ENCODE data around the gene TRRAP.

The TRRAP gene

DNA sequence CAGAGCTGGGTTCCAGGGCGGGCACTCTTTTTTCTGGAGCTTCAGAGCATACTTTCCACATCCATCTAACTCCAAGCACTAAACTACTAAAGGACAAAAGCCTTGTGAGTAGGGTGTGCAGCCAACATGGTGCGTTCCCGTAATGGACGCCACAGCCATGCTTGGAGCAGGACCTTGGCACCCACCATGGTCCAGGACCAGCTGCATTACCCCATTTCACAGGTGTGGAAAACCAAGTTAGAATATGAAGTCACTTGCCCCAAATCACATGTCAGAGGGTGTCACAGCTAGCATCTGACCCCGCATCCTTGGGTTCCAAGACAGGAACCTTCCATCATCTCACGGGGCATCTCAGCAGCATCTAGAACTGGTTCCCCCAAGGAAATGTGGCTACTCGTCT lies 153.2 kb downstream of the TRRAP start:
- TF ChIP-seq, protein P1, sequence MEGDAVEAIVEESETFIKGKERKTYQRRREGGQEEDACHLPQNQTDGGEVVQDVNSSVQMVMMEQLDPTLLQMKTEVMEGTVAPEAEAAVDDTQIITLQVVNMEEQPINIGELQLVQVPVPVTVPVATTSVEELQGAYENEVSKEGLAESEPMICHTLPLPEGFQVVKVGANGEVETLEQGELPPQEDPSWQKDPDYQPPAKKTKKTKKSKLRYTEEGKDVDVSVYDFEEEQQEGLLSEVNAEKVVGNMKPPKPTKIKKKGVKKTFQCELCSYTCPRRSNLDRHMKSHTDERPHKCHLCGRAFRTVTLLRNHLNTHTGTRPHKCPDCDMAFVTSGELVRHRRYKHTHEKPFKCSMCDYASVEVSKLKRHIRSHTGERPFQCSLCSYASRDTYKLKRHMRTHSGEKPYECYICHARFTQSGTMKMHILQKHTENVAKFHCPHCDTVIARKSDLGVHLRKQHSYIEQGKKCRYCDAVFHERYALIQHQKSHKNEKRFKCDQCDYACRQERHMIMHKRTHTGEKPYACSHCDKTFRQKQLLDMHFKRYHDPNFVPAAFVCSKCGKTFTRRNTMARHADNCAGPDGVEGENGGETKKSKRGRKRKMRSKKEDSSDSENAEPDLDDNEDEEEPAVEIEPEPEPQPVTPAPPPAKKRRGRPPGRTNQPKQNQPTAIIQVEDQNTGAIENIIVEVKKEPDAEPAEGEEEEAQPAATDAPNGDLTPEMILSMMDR (IDR thresholded peaks at IDR 0.05; ENCODE audit: low read depth, low read length): no peak
- no peak overlapping the region for H3K4me3 ChIP-seq (replicated peaks in 1 of 2; ENCODE audit: low read depth in 2 of 2, low read length in 2 of 2)
- no peak for DNase-seq (ENCODE audit: low read depth in 2 of 2)

DNA sequence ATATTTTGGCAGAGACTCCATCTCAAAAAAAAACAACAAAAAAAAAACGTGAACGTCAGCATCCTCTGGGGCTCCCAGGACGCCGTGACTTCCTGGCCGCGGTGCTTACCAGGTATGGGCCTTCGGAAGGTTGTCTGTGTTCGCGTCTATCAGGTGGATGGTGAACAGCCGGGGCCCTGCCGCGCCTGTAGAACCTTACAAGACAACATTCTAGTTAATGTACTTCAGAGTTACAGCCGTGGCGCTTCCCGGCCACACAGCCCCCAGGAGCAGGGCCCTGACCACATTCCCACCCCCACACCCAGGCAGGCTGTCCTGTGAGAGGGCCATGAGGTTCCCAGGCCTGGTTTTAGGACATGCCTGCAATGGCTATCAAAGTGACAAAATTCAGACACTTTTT lies 154.6 kb downstream of the TRRAP start:
- DNase-seq (ENCODE audit: low read depth in 2 of 2): no peak
- TF ChIP-seq, protein P1 (IDR thresholded peaks at IDR 0.05; ENCODE audit: low read depth, low read length): no peak
- H3K4me3 ChIP-seq (replicated peaks in 1 of 2; ENCODE audit: low read depth in 2 of 2, low read length in 2 of 2): no peak overlapping the region

DNA sequence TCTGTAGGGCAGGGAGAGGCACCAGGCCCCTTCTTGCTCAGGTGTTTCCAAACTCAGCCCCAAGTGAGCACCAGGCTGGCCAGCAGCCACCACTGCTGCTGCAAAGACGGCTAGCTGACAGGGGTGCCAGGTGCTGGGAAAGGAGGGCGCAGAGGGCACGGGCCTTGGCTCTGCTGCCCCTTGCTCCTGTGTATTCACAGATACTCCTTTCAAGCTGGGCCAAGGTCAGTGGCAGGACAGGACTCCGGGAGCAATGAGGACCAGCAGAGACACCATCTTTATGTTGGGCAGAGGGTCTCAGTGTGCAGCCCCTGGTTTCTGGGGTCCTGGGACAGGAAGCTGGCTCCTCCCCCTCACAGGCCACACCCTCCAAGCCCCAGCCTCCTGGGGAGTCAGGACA lies 155.4 kb downstream of the TRRAP start:
- DNase-seq (ENCODE audit: low read depth in 2 of 2): no peak
- TF ChIP-seq, protein P1 (IDR thresholded peaks at IDR 0.05; ENCODE audit: low read depth, low read length): no peak
- no peak overlapping the region for H3K4me3 ChIP-seq (replicated peaks in 1 of 2; ENCODE audit: low read depth in 2 of 2, low read length in 2 of 2)

DNA sequence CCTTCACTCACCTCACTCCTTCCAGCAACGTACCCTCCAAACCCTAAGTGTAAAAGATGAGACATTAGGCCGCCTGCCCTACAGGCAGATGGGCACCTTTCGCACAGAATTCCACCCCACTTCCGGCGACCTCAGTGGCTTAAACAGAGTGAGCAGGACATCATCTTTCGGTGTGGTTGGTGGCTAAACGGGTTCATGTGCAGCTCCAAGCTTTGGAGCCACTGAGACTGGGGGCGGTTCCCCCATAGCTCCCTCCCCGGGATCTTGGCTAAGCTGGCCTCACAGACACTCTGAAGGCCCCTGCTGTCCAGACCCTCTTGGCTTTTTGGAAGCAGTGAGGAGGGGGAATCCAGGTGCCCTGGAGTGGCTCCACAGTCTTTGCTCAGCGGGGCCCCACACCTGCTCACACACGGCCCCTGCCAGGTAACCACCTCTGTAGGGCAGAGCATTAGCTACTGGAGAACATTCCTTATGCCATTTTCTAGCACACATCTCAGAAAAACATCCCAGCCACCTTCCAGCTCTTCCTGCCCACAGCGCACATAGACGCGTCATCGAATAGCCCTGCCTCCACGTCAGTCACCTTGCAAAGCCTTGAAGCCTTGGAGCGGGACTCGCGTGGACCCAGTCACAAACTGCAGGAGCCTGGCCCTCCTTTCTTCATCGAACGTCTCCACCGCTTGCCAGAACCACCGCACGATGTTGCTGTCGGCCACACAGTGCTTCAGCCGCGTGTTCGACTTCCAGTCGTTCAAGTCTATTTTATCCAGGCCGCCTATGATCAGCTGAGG lies 156.8 kb downstream of the TRRAP start:
- TF ChIP-seq, protein P1 (IDR thresholded peaks at IDR 0.05; ENCODE audit: low read depth, low read length): no peak
- no peak for DNase-seq (ENCODE audit: low read depth in 2 of 2)

DNA sequence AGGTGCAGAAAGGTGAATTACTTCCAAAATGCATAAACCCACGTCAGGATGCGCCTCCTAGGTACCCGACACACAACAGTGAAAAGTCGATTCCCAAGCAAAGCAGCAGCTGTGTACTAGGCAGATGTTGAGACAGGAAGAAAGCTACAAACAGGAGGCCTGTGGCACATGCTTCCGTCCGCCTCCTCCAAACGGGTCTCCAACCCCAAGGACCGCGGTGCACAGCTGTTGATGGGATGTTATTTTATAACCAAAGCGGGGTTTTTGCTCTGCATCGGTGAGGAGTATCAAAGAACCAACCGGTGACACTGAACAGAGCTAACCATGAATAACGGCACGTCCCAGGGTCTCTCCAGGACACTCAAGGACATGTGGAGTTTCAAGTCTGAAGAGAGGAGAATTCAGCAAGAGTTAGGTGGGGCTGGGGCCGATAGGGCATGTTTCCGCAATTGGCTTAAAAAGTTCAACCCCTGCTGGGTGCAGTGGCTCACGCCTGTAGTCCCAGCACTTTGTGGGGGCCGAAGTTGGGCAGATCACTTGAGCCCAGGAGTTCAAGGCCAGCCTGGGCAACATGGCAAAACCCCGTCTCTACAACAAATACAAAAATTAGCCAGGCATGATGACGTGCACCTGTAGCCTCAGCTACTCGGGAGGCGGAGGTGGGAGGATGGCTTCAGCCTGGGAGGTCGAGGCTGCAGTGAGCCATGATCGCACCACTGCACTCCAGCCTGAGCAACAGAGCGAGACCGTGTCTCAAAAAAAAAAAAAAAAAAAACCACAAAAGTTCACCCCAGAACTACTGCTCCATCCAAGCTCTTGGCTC lies 157.6 kb downstream of the TRRAP start:
- TF ChIP-seq, protein P1 (IDR thresholded peaks at IDR 0.05; ENCODE audit: low read depth, low read length): no peak
- no peak for DNase-seq (ENCODE audit: low read depth in 2 of 2)

More for the DNA sequence above, 156.8 kb downstream of the TRRAP start:
- H3K4me3 ChIP-seq (replicated peaks in 1 of 2; ENCODE audit: low read depth in 2 of 2, low read length in 2 of 2): no peak overlapping the region

DNA sequence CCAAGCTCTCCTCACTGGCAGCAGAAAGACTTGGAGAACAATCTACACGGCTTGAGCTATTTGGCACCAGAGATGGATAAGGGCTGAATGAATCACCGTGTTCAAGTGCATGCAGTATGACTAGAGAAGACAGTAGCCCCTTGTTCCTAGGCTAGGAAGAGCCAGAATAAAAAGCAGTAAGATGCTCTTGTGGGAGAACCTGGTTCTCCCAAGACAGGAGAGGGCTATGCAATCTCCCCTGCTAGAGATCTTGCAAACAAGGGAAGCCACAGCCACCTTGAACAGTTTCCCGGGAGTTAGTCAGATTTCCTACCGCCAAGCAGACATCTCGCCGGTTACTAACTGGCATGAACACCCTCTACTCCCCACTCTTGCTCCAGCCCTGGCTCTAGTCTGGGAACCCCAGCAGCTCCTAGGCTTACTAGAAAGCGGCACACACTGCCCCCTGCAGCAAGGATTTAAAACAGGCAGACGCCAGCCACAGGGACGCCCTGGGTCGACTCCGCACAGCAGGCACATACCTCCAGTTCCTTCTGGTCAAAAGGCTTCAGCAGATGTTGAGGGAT lies 158.3 kb downstream of the TRRAP start:
- DNase-seq (ENCODE audit: low read depth in 2 of 2): peak; percentile 37 to 56
- TF ChIP-seq, protein P1 (IDR thresholded peaks at IDR 0.05; ENCODE audit: low read depth, low read length): peak; percentile 42
- no peak overlapping the region for H3K4me3 ChIP-seq (replicated peaks in 1 of 2; ENCODE audit: low read depth in 2 of 2, low read length in 2 of 2)

More for the DNA sequence above, 157.6 kb downstream of the TRRAP start:
- no peak overlapping the region for H3K4me3 ChIP-seq (replicated peaks in 1 of 2; ENCODE audit: low read depth in 2 of 2, low read length in 2 of 2)

Measured in cardiac fibroblast (primary cell).